HT1080 (cell line): ENCODE measurements around the gene ATF1. TPM values are rescaled to one million over a fixed set of nuclear protein-coding genes. Genes with fewer than 3 reads are reported as not detected.
"Not testable (repeated sequence)": the region's sequence is repeated elsewhere in the genome, so short reads cannot be mapped to it uniquely, and the experiment has no call there.

Source experiments
- DNase-seq: peaks from one replicate; pipeline ENCODE4 v3.0.0-alpha.2; 2015; ENCODE audit warnings: low read depth
- total RNA-seq: library from RNA; depleted of rRNA; stranded (reverse); fragments of >200 nt; shearing (Covaris generic); gene quantifications from 2 replicates; pipeline ENCODE4 v1.2.3, GENCODE V29; 2014

Gene ATF1
- total RNA-seq, 1 experiment from 2014 or later, result 65.4 TPM

DNA sequence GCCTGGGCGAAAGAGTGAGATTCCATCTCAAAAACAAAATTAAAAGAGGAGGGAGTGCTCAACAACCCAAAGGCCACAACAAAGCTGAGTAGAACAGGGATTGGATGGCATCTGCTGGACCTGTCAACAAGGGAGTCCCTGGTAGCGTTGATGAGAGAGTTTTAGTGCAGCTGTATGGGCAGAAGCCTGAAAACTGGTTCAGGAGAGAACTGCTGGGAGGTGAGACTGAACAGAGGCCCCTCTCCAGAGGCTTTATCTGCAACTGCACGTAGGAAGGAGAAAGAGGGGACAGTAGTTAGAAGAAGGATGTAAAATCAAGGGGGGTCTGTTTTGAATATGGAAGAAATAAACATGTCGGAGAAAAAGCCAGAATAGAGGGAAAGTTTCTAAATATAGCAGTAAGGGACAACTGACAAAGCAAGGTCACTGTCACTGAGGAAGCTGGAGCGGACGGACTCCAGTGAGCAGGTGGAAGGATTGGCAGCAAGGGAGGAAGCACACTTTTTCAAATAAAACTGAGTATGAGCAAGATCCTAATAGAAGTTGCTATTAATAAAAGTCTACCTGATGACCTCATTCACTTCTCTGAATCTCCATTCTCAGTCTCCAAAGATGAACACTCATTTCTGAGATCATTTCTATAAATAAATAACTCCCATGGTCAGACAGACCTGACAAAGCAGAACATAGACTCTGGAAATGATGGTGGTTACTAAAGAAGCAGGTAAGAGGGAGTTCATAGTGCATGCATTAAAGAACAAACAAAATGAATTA lies 11.8 kb upstream of the ATF1 start:
- peak; percentile 28 for DNase-seq

DNA sequence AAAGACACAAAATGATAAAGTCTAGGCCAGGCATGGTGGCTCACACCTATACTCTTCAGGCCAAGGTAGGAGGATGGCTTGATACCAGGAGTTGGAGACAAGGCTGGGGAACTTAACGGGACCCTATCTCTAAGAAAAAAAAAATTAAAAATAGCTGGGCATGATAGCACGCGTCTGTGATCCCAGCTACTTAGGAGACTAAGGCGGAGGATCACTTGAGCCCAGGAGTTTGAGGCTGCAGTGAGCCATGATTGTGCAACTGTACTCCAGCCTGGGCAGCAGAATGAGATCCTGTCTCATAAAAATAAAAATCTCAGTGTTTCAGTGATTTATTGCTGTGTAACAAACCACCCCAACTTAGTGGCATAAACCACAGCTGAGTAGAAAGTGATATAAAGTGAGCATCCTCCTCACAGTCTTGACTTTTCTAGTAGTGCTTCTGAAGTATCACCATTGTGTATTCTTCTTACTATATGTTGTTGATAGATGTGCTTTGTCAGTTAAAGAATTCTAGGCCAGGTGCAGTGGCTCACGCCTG lies 10.6 kb upstream of the ATF1 start:
- no peak for DNase-seq

DNA sequence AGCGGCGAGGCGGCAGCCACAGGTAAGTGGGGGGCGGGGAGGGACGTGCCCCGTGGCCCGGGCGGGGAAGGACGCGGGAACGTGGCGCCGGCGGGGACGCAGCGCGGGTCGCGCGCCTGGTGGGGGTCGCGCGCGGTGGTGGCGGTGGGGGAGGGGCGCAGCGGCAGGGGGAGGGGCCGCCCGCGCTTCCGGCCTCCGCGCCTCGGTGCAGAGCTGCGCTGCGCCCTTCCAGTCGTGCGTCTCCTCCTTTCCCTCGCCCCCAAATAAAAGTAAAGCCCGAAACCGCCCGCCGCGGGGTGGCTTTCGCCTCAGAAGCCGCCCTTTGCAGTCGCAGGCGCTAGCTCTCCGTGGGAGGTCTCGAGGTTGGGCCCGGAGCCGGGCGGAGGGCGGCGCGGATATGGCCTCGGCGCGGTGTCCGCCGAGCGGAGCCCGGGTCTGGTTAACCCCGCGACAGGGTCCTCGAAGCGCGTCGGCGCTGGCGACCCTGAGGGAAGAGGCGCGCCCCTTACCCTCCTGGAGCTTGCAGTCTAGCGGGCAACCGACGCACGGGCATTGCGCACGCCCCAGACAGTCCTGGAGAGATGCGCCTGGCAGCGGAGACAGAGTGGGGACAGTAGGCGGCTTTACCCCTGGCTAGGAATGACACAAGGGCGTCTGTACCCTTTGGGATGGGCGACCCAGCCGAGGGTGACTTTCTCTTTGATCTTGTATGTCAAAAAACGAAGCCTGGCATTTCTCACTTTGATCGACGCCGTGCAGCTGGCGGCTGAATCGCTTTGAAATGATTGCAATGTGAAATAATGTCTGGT lies 589 bp downstream of the ATF1 start:
- DNase-seq, result peak; percentile 55

DNA sequence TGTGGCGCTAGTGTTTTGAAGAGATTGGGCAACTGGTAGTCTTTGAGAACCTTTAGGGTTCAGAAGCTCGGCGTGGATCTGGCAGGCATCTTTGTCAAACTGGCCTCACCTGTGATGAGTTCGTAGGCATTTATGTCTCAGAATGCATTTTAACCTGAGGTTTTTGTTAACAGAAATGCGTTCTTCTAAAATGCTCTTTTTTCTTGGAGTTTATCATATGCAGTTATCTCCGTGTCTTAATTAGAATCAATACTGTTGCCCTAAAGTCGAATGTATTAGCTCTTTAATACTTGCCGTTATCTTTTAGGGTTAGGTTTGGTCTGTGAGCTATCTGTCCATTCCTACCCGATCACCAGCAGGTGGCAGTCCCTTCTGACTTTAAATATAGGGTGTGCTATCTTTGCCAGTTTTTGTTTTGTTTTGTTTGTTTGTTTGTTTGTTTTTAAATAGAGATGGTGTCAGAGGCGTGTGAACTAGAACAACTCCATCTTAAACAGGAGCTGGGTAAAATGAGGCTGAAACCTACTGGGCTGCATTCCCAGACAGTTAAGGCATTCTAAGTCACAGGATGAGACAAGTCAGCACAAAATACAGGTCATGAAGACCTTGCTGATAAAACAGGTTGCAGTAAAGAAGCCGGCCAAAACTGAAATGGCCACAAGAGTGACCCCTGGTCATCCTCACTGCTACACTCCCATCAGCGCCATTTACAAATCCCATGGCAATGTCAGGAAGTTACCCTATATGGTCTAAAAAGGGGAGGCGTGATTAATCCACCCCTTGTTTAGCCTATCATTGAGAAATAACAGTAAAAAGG lies 1.4 kb downstream of the ATF1 start:
- DNase-seq, result peak; percentile 46

DNA sequence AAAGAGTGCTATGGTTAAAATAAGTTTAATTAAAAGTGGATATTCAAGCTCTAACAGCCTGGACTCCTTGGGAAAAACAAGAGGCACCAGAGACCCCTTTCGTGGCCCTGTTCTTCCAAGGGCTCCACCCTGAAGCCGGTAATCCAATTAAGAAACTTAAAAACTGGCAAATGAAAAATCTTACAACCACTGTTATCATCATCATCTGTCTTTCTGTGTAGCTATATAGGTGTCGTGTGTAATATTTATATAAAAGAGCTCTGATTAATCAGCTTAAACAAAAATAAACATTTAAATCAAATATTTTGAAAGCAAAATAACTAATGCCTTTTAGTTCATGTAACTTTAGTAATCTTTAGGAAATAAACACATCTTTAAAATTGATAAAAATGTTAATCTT lies 4.5 kb downstream of the ATF1 start:
- DNase-seq, result no peak

DNA sequence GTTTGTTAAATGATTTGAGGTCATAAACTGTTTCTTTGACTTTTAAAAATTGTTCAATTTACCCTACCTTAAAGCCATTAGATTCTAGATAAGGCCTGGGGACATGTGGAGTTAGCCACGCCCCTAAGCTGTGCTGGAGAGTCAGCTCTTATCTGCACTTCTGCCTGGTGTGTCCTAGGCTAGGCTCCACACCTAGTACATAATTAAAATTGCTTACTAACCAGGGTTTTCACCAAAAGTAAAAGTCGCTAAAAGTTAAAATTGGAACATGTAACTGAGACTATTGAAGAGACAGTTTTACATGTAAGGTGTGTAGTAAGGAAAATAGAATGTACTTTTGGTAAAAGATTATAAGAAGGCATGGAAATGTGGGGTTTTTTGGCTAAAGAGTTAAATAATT lies 4.9 kb downstream of the ATF1 start:
- DNase-seq, result not testable (repeated sequence)

DNA sequence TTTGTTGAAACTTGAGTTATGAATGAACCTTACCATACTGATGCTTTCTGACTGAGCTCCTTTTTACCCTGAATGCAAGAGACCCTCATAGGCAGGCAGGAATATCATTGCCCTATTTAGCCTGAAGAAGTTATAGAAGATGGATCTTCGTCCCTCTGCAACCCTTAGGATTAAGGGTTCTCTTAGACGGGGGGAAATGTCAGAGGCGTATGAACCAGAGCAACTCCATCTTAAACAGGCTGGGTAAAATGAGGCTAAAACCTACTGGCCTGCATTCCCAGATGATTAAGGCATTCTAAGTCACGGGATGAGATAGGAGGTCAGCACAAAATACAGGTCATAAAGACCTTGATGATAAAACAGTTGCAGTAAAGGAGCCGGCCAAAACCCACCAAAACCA lies 7.5 kb downstream of the ATF1 start:
- no peak for DNase-seq

DNA sequence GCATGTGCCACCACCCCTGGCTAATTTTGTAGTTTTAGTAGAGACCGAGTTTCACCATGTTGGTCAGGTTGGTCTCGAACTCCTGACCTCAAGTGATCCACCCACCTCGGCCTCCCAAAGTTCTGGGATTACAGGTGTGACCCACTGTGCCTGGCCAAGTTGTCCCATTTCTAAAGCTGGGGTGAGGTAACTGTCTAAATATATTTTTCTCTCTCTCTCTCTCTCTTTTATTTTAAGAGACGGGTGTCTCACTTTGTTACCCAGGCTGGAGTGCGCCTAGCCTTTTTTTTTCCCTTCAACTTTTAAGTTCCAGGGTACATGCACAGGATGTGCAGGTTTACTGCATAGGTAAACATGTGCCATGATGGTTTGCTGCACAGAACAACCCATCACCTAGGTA lies 8.6 kb downstream of the ATF1 start:
- DNase-seq, result no peak

DNA sequence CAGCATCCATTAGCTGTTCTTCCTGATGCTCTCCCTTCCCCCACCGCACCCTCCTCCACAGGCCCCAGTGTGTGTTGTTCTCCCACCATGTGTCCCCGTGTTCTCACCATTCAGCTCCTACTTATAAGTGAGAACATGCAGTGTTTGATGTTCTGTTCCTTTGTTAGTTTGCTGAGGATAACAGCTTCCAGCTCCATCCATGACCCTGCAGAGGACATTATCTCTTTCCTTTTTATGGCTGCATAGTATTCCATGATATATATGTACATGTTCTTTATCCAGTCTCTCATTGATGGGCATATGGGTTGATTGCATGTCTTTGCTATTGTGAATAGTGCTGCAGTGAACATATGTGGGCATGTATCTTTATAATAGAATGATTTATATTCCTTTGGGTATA lies 9.0 kb downstream of the ATF1 start:
- no peak for DNase-seq

DNA sequence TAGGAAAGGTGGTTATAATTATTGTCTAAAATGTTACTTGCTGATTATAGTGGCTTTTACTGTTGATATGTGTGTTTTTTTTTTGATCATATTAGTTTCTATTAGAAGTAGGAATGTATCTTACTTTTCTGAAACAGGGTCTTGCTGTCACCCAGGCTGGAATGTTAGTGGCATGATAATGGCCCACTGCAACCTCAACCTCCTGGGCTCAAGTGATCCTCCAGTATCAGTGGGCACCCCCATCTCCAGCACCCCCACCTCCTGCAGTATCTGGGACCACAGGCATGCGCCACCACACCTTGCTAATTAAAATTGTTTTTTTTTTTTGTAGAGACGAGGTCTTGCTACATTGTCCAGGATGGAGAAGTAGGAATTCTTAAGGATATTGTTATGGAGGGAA lies 11.3 kb downstream of the ATF1 start:
- DNase-seq, result no peak

DNA sequence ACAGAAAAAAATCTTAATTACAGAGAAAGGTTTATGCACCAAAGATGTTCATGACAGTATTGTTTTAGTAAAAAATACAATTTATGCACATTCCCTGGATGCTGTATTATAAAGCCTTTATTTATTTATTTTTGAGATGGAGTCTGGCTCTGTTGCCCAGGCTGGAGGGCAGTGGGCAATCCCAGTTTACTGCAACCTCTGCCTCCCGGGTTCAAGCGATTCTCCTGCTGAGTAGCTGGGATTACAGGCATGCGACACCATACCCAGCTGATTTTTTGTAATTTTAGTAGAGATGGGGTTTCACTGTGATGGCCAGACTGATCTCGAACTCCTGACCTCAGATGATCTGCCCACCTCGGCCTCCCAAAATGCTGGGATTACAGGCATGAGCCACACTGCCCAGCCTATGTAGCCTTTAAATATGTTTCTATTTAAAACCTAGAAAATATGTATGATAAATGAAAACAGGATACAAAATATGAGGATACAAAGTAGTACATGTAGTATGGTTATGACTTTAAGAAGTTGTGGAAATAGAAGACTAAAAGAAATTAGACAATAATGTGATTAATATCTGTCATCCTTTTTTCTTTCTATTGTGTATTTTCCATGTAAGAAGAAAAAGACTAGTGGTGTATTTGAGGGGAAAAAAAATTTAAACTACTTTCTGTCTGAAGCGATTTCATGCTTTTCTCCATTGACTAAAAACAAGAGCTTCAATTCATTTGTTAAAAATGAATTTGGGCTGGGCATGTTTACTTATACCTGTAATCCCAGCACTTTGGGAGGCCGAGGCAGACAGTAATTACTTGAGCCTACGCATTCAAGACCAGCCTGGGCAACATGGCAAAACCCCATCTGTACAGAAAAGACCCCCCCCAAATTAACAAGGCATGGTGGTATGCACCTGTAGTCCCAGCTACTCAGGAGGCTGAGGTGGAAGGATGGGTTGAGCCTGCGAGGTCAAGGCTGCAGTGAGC lies 13.1 kb downstream of the ATF1 start:
- DNase-seq, result no peak

DNA sequence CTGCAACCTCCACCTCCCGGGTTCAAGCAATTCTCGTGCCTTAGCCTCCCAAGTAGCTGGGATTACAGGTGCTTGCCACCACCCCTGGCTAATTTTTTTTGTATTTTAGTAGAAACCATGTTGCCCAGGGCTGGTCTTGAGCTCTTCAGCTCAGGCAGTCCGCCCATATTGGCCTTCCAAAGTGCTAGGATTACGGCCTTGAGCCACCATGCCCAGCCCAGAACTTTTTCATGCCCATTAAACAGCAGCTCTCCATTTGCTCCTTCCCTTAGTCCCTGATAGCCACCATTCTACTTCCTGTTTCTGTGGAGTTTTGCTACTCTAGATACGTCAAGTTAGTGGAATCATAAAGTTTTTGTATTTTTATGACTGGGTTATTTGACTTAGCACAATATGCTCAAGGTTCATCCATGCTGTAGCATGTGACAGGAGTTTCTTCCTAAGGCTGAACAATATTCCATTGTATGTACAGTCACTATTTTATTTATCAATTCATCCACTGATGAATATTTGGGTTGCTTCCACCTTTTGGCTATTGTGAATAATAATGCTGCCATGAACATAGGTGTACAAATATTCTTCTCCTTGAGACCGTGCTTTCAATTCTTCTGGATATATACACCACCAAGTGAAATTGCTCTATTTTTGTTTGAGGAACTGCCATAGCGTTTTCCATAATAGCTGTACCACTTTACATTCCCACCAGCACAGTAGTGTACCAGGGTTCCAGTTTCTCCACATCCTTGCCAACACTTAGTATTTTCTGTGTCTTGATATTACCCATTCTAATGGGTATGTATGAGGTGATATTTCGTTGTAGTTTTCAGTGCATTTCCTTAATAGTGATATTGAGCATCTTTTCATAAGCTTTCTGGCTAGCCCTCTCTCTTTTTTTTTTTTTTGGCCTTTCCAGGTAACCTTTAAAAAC lies 15.0 kb downstream of the ATF1 start:
- DNase-seq, result no peak

DNA sequence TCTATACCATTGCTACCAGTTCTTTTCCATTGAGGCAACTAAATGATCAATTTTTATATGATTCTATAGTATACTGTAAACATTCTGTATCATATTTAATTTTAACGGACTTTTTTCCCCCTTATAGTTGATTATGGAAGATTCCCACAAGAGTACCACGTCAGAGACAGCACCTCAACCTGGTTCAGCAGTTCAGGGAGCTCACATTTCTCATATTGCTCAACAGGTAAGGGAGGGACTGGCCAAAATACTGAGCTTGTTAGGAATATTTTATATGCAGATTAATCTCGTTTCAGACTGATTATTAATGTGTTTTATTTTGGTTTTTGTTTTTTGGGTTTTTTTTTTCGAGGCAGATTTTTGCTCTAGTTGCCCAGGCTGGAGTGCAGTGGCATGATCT lies 16.1 kb downstream of the ATF1 start:
- no peak for DNase-seq

DNA sequence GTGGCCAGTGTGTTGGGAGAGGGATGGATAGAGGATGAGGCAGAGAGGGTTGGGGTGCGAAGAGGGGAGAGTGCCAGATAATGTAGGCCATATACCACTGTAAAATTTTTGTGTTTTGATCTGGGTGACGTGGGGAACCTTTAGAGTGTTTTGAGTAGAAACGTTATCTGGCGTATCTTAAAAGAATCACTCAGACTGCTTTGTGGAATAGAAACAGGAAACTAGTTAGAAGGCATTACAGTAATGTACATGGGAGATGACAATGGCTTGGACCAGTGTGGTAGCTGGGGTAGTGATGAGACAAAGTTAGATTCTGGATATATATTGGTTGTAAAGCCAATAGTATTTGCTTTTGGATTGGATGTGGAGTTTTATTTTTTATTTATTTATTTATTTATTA lies 20.6 kb downstream of the ATF1 start:
- DNase-seq, result no peak

DNA sequence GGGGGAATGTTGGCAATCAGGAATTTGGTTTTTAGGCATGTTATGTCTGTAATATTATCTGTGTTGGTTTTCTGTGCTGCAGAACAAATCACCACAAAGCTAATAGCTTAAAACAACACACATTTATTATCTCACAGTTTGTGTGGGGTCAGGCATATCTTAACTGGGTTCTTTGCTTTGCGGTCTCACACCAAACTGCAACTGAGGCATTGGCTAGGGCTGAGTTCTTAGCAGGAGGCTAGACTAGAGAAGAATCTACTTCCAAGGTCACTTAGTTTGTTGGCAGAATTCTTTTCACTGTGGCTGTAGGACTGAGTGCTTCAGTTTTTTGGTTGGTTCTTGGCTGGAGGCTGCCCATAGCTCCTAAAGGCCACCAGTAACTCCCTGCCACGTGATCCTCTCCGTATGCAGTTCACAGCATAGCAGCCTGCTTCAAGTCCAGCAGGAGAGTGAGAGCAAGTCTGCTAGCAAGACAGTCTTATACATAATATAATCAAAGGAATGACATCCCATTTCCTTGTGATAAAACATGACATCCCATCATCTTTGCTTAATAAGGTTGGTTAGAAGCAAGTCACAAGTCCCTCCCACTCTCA lies 21.6 kb downstream of the ATF1 start:
- peak; percentile 10 for DNase-seq

DNA sequence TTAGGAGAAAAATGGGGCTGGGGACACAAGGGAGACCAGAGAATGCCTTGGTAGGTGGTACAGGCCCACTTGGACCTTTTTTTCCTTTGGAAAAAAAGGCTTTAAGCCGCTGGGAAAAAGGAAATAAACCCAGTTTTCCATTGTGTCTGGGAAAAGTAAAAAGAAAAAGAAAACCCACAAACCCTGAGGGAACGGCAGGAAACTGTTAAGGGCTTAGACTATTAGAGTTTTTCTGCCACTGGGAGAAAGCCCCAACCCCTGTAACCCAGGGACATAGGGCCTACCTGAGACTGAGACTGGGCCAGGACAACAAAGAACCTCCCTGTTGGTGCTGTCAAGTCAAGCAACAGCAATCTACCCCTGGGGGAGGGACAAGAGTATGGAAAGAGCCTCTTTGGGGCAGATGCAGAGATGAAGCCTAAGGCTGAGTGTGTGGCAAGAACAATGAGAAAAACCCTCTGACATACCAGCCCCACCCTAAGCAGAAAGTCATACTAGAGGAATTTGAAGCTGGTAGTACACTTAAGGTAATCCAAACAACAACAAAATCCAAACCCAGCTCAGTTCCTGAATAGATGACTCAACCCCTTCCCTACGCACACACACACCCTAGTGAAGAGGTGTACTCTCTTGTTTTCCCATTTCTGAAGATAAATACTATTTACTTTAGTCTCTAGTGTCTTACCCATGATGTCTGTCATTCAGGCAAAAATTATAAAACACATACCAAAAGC lies 22.8 kb downstream of the ATF1 start:
- DNase-seq, result peak; percentile 99

DNA sequence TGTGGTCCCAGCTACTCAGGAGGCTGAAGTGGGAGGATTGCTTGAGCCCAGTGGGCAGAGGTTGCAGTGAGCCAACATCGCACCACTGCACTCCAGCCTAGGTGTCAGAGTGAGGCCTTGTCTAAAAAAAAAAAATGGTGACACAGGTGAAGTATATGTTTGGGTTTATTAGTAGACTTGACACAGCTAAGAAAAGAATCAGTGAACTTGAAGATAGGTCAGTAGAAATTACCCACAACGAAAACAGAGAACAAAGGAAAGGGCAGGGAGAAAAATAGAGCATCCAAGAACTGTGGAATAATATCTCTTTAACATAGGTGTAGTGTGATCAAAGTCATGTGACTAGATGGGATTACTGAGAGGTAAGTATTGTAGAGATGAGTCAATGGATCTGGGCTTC lies 23.7 kb downstream of the ATF1 start:
- no peak for DNase-seq

DNA sequence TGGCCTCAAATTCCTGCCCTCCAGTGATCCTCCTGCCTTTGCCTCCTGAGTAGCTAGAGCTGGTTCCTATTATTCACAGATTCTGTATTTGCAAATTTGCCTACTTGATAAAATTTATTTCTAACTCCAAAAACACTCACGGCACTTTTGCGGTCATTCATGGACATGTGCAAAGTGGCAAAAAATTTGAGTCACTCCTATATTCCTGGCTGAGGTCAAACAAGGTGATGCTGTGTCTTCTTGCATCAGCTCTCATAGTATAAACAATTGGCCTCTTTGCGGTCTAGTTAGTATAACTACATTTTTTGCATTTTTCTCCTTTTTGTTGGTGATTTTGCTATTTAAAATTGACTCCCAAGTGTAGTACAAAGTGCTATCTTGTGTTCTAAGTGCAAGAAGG lies 24.7 kb downstream of the ATF1 start:
- DNase-seq, result peak; percentile 73
